CD14-positive monocyte (primary cell): ENCODE measurements around the gene MPST. TPM values are rescaled to one million over a fixed set of nuclear protein-coding genes. Genes with fewer than 3 reads are reported as not detected.

Experiments used
- DNase-seq, 3 donors: peaks; one replicate each; pipeline ENCODE4 v3.0.0-alpha.2; 2011 to 2022
- H2AFZ ChIP-seq: 2 replicates; pipeline ENCODE4 v1.6.0; 2012; ENCODE audit warnings: mild to moderate bottlenecking, low read depth, low read length, inconsistent platforms; ENCODE audit not compliant: insufficient read depth, poor library complexity, severe bottlenecking
- H3K27ac ChIP-seq, 2 donors: 1 replicate in 1 of 2; 2 replicates in 1 of 2; pipeline ENCODE4 v1.5.1; 2012 to 2013; ENCODE audit warnings: low read length in 2 of 2, control low read depth in 1 of 2, inconsistent platforms in 1 of 2, low read depth in 1 of 2, mild to moderate bottlenecking in 1 of 2
- H3K27me3 ChIP-seq, 2 donors: one replicate each; pipeline versions ENCODE4 v1.6.0 to v1.6.1; 2011 to 2013; ENCODE audit warnings: low read length in 2 of 2; ENCODE audit not compliant: control insufficient read depth in 2 of 2, insufficient read depth in 2 of 2
- H3K36me3 ChIP-seq, 2 donors: replicated peaks in 1 of 2; 1 replicate in 1 of 2; 2 replicates in 1 of 2; pipeline versions ENCODE4 v1.5.1 to v1.6.1; 2012 to 2013; ENCODE audit warnings: low read length in 2 of 2, control low read depth in 1 of 2, inconsistent platforms in 1 of 2, mild to moderate bottlenecking in 1 of 2; ENCODE audit not compliant: insufficient read depth in 2 of 2, control insufficient read depth in 1 of 2
- H3K4me1 ChIP-seq, 2 donors: 1 replicate in 1 of 2; 2 replicates in 1 of 2; pipeline versions ENCODE4 v1.5.1 to v1.6.1; 2012 to 2013; ENCODE audit warnings: low read length in 2 of 2, control low read depth in 1 of 2, inconsistent platforms in 1 of 2, mild to moderate bottlenecking in 1 of 2, moderate library complexity in 1 of 2; ENCODE audit not compliant: insufficient read depth in 2 of 2, control insufficient read depth in 1 of 2
- H3K4me2 ChIP-seq: replicated peaks from 2 replicates; pipeline ENCODE3; 2012; ENCODE audit warnings: low read length, moderate library complexity, mild to moderate bottlenecking; ENCODE audit not compliant: poor library complexity, severe bottlenecking; ENCODE audit errors: extremely low read depth
- H3K4me3 ChIP-seq, 3 experiments: fragments of 200-600 bp in 1 of 3; sonication (generic) in 1 of 3; replicated peaks in 1 of 3; 1 replicate in 2 of 3; 2 replicates in 1 of 3; pipeline ENCODE4 v1.5.1; 2011 to 2013; ENCODE audit warnings: low read length in 3 of 3, mild to moderate bottlenecking in 3 of 3, control low read depth in 2 of 3, low read depth in 2 of 3, inconsistent platforms in 1 of 3, moderate library complexity in 1 of 3
- H3K79me2 ChIP-seq: 2 replicates; pipeline ENCODE4 v1.6.0; 2012; ENCODE audit warnings: mild to moderate bottlenecking, control low read depth, inconsistent platforms, low read length, moderate library complexity; ENCODE audit not compliant: insufficient read depth
- H3K9ac ChIP-seq: 2 replicates; pipeline ENCODE4 v1.6.0; 2017; ENCODE audit warnings: low read length, mild to moderate bottlenecking; ENCODE audit not compliant: insufficient read depth, poor library complexity, severe bottlenecking
- H3K9me3 ChIP-seq, 2 donors: replicated peaks in 1 of 2; 1 replicate in 1 of 2; 2 replicates in 1 of 2; pipeline versions ENCODE4 v1.5.1 to v1.6.1; 2012 to 2013; ENCODE audit warnings: low read length in 2 of 2, control low read depth in 1 of 2; ENCODE audit not compliant: control insufficient read depth in 1 of 2, insufficient read depth in 1 of 2
- H4K20me1 ChIP-seq: 2 replicates; pipeline ENCODE4 v1.6.0; 2012; ENCODE audit warnings: mild to moderate bottlenecking, low read length, control low read depth, moderate library complexity; ENCODE audit not compliant: insufficient read depth
- H3K27ac Mint-ChIP-seq, 7 donors: one replicate each; pipeline ENCODE4 v1.8.0; 2020; ENCODE audit warnings: mild to moderate bottlenecking in 7 of 7, mixed read lengths in 7 of 7, moderate library complexity in 6 of 7, inconsistent platforms in 2 of 7
- H3K27me3 Mint-ChIP-seq, 3 donors: one replicate each; pipeline ENCODE4 v1.8.0; 2021 to 2022; ENCODE audit warnings: low read depth in 3 of 3, mild to moderate bottlenecking in 3 of 3, mixed read lengths in 3 of 3, moderate library complexity in 3 of 3, inconsistent platforms in 1 of 3
- H3K36me3 Mint-ChIP-seq, 2 donors: one replicate each; pipeline ENCODE4 v1.8.0; 2020; ENCODE audit warnings: mixed read lengths in 2 of 2, inconsistent platforms in 1 of 2, mild to moderate bottlenecking in 1 of 2
- H3K4me1 Mint-ChIP-seq: one replicate; pipeline ENCODE4 v1.8.0; 2020; ENCODE audit warnings: mild to moderate bottlenecking, mixed read lengths
- H3K4me3 Mint-ChIP-seq, 2 donors: one replicate each; pipeline ENCODE4 v1.8.0; 2020; ENCODE audit warnings: mild to moderate bottlenecking in 2 of 2, mixed read lengths in 2 of 2, moderate library complexity in 1 of 2
- H3K9me3 Mint-ChIP-seq, 7 donors: one replicate each; pipeline ENCODE4 v1.8.0; 2020 to 2022; ENCODE audit warnings: mixed read lengths in 7 of 7, mild to moderate bottlenecking in 6 of 7, moderate library complexity in 6 of 7, inconsistent platforms in 2 of 7
- CTCF ChIP-seq: fragments of 200-600 bp; IDR thresholded peaks from one replicate; pipeline ENCODE4 v1.8.0; 2022; ENCODE audit warnings: antibody characterized with exemption, mild to moderate bottlenecking
- WGBS: methylation state at CpG from one replicate; pipeline ENCODE4 v1.1.5; 2013; ENCODE audit warnings: missing lambda C conversion rate; ENCODE audit not compliant: insufficient coverage; 5-methylcytosine and 5-hydroxymethylcytosine counted together
- intact Hi-C, 2 donors: fragments of 100-400 bp; cut with micrococcal nuclease; formaldehyde crosslinking; loops; one replicate each; pipeline versions ENCODE4 v1.15.0 to v1.15.1; 2023
- polyA plus RNA-seq, 3 donors: library from polyadenylated mRNA; depleted of rRNA in 1 of 3; unstranded in 2 of 3; stranded (reverse) in 1 of 3; fragments of 300-500 nt in 2 of 3; fragments of >200 nt in 1 of 3; fragmentation: Illumina TruSeq in 2 of 3; gene quantifications; 1 replicate in 2 of 3; 2 replicates in 1 of 3; pipeline ENCODE4 v1.2.3, GENCODE V29; 2012 to 2021

MPST gene
- polyA plus RNA-seq, 3 donors, result 27.9 to 53.7 (median 51.2) TPM

- peaks cover 5% of the 10 kb centered on the region for H3K4me1 Mint-ChIP-seq
- peaks cover 8 to 21% (median 20%) of the 10 kb centered on the region in 3 donors for H3K27me3 Mint-ChIP-seq
- Histone ChIP-seq H4K20me1 (no peaks in the 10 kb centered on the region), H3K9me3 (no peaks in the 10 kb centered on the region), H3K27ac (no peak overlapping the region), H3K4me2 (no peak overlapping the region), H3K4me3 (no peak overlapping the region), H3K4me1 (no peaks in the 10 kb centered on the region), H2AFZ (no peak overlapping the region), H3K9ac (no peak overlapping the region), H3K27me3 (peaks cover 0 to 12% of the 10 kb centered on the region in 2 donors), H3K36me3 (no peaks in the 10 kb centered on the region), H3K79me2 (no peaks in the 10 kb centered on the region)
- H3K9me3 Mint-ChIP-seq, result peaks cover 0 to 2% (median 0%) of the 10 kb centered on the region in 7 donors
- no peak overlapping the region for H3K27ac Mint-ChIP-seq
- DNase-seq, result no peak
- no peak for TF ChIP-seq CTCF
- peaks cover 2 to 3% of the 10 kb centered on the region in 2 donors for H3K36me3 Mint-ChIP-seq
- H3K4me3 Mint-ChIP-seq, result no peak overlapping the region
- intact Hi-C loops, result no loop called here
- 95% methylated on average over 19 of the region's 20 CpGs for WGBS
Observed at GRCh38 chr22:37010976-37011375, 8.6 kb upstream of the MPST start.

- Mint-ChIP-seq H3K4me3 (no peak overlapping the region), H3K27me3 (peaks cover 7 to 19% (median 16%) of the 10 kb centered on the region in 3 donors), H3K36me3 (peaks cover 5 to 8% of the 10 kb centered on the region in 2 donors), H3K4me1 (peaks cover 6% of the 10 kb centered on the region), H3K27ac (peak overlapping the region in 1 of 7 donors; percentile 47), H3K9me3 (peaks cover 0 to 2% (median 0%) of the 10 kb centered on the region in 7 donors)
- Histone ChIP-seq H3K36me3 (peaks cover 0 to 4% of the 10 kb centered on the region in 2 donors), H3K4me2 (no peak overlapping the region), H3K9ac (no peak overlapping the region), H4K20me1 (peaks cover 3% of the 10 kb centered on the region), H2AFZ (no peak overlapping the region), H3K27me3 (peaks cover 0 to 12% of the 10 kb centered on the region in 2 donors), H3K4me1 (no peaks in the 10 kb centered on the region), H3K27ac (no peak overlapping the region), H3K4me3 (no peak overlapping the region), H3K79me2 (no peaks in the 10 kb centered on the region), H3K9me3 (no peaks in the 10 kb centered on the region)
- intact Hi-C loops, result no loop called here
- no peak for TF ChIP-seq CTCF
- no peak for DNase-seq
- WGBS, result 100% methylated on average over 3 of the region's 3 CpGs
Observed at GRCh38 chr22:37011472-37011871, 8.1 kb upstream of the MPST start.
